HTR-8/SVneo (cell line): ENCODE results near the gene ZBTB32.
"Not testable (repeated sequence)": the region's sequence is repeated elsewhere in the genome, so short reads cannot be mapped to it uniquely, and the experiment has no call there.

Experiments used
- DNase-seq: peaks from one replicate; pipeline ENCODE4 v3.0.0; 2011; ENCODE audit warnings: low spot score, mixed read lengths; ENCODE audit not compliant: insufficient read length
- FAIRE-seq: peaks from 2 replicates; lab custom pipeline; 2011; peaks lifted over from hg19 to GRCh38; lab: Jason Lieb, UNC

The ZBTB32 gene

GRCh38 chr19:35718345-35719041 lies 14.1 kb downstream of the ZBTB32 start:
- DNase-seq (no peak), FAIRE-seq (no peak)

- FAIRE-seq (no peak), DNase-seq (no peak)
Measured at GRCh38 chr19:35719402-35720162, 15.2 kb downstream of the ZBTB32 start.

GRCh38 chr19:35720163-35720524 lies 15.8 kb downstream of the ZBTB32 start:
- DNase-seq (no peak), FAIRE-seq (no peak)

- DNase-seq (no peak), FAIRE-seq (no peak)
Measured at GRCh38 chr19:35720648-35721047, 16.3 kb downstream of the ZBTB32 start.

- no peak for DNase-seq
- no peak for FAIRE-seq
Measured at GRCh38 chr19:35721374-35721773, 17.0 kb downstream of the ZBTB32 start.

GRCh38 chr19:35722461-35722860 lies 18.1 kb downstream of the ZBTB32 start:
- no peak for DNase-seq
- FAIRE-seq: no peak

- DNase-seq (no peak), FAIRE-seq (no peak)
Measured at GRCh38 chr19:35722897-35723296, 18.5 kb downstream of the ZBTB32 start.

GRCh38 chr19:35723671-35724070 lies 19.3 kb downstream of the ZBTB32 start:
- FAIRE-seq: no peak
- DNase-seq: no peak

GRCh38 chr19:35724132-35724531 lies 19.8 kb downstream of the ZBTB32 start:
- DNase-seq, FAIRE-seq: not testable (repeated sequence)

GRCh38 chr19:35724560-35724959 lies 20.2 kb downstream of the ZBTB32 start:
- FAIRE-seq (no peak), DNase-seq (no peak)

- FAIRE-seq (no peak), DNase-seq (no peak)
Measured at GRCh38 chr19:35725216-35725861, 21.0 kb downstream of the ZBTB32 start.

- DNase-seq (no peak), FAIRE-seq (no peak)
Measured at GRCh38 chr19:35727053-35727955, 22.9 kb downstream of the ZBTB32 start.

GRCh38 chr19:35727956-35728706 lies 23.8 kb downstream of the ZBTB32 start:
- DNase-seq (no peak), FAIRE-seq (no peak)

GRCh38 chr19:35729021-35729420 lies 24.7 kb downstream of the ZBTB32 start:
- DNase-seq (no peak), FAIRE-seq (no peak)

GRCh38 chr19:35729763-35730162 lies 25.4 kb downstream of the ZBTB32 start:
- no peak for FAIRE-seq
- no peak for DNase-seq

- FAIRE-seq: no peak
- DNase-seq: no peak
Measured at GRCh38 chr19:35730326-35730725, 26.0 kb downstream of the ZBTB32 start.

- DNase-seq (no peak), FAIRE-seq (no peak)
Measured at GRCh38 chr19:35731353-35731752, 27.0 kb downstream of the ZBTB32 start.

GRCh38 chr19:35731779-35732405 lies 27.5 kb downstream of the ZBTB32 start:
- DNase-seq (no peak), FAIRE-seq (no peak)

GRCh38 chr19:35732540-35733179 lies 28.3 kb downstream of the ZBTB32 start:
- FAIRE-seq (no peak), DNase-seq (no peak)
